ENCODE results near the gene FUZ.

FUZ gene

GRCh38 chr19:49806620-49806959 lies 6.5 kb downstream of the FUZ start:
- no peak for DNase-seq (ENCODE audit: low read depth in 2 of 2)

GRCh38 chr19:49805822-49806619 lies 7.1 kb downstream of the FUZ start:
- no peak for DNase-seq (ENCODE audit: low read depth in 2 of 2)

DNA sequence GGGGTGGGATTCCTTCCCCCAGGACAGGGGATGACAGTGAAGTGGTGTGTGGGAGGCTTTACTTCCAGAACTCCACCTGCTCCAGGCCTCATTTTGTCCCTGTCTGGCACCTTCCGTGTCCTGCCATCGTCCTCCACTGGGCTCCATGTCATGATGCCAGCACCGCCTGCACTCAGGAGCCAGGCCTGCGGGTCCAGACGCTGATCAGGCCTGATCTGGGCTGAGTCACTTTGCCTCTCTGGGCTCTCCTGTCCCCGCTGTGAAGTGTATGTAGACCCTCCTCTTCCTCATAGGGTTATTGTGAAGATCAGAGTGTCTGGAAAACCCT lies 9.6 kb downstream of the FUZ start:
- no peak for DNase-seq (ENCODE audit: low read depth in 2 of 2)

GRCh38 chr19:49802836-49803528 lies 10.1 kb downstream of the FUZ start:
- DNase-seq (ENCODE audit: low read depth in 2 of 2) = no peak

- no peak for DNase-seq (ENCODE audit: low read depth in 2 of 2)
Measured at GRCh38 chr19:49801966-49802661, 11.0 kb downstream of the FUZ start.

GRCh38 chr19:49801401-49801888 lies 11.6 kb downstream of the FUZ start:
- DNase-seq (ENCODE audit: low read depth in 2 of 2) = no peak

- DNase-seq (ENCODE audit: low read depth in 2 of 2) = no peak
Measured at GRCh38 chr19:49800771-49801170, 12.3 kb downstream of the FUZ start.

- DNase-seq (ENCODE audit: low read depth in 2 of 2) = no peak
Measured at GRCh38 chr19:49799798-49800376, 13.2 kb downstream of the FUZ start.

DNA sequence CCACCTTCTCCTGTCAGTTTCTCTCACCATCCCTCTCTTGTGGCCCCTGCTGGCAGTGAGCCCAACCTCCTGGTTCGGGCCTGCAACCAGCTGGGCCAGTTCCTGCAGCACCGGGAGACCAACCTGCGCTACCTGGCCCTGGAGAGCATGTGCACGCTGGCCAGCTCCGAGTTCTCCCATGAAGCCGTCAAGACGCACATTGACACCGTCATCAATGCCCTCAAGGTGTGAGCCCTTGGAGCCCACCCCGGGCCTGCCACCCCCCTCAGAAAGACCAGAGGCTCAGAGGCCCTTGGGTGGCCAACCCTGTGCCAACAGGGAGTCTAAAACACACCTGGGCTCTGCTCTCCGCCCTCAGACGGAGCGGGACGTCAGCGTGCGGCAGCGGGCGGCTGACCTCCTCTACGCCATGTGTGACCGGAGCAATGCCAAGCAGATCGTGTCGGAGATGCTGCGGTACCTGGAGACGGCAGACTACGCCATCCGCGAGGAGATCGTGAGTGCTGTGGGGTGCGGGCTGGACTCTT lies 13.8 kb downstream of the FUZ start:
- no peak for DNase-seq (ENCODE audit: low read depth in 2 of 2)

DNA sequence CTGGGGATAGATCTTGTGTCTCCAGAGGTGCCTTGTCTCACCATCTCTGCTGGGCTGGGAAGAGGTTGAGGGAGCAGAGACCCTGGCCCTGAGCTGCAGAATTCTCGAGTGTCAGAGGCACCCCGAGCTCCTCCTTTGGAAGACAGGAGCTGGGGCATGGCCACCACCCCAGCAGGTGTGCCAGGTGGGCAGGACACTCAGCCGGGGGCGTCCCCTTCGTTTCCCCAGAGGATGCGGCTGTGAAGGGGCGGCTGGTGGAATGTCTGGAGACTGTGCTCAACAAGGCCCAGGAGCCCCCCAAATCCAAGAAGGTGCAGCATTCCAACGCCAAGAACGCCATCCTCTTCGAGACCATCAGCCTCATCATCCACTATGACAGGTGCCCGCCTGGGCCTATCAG lies 14.5 kb downstream of the FUZ start:
- no peak for DNase-seq (ENCODE audit: low read depth in 2 of 2)

- DNase-seq (ENCODE audit: low read depth in 2 of 2) = no peak
Measured at GRCh38 chr19:49795615-49796014, 17.5 kb downstream of the FUZ start.

GRCh38 chr19:49793561-49793840 lies 19.6 kb downstream of the FUZ start:
- DNase-seq (ENCODE audit: low read depth in 2 of 2) = no peak

DNA sequence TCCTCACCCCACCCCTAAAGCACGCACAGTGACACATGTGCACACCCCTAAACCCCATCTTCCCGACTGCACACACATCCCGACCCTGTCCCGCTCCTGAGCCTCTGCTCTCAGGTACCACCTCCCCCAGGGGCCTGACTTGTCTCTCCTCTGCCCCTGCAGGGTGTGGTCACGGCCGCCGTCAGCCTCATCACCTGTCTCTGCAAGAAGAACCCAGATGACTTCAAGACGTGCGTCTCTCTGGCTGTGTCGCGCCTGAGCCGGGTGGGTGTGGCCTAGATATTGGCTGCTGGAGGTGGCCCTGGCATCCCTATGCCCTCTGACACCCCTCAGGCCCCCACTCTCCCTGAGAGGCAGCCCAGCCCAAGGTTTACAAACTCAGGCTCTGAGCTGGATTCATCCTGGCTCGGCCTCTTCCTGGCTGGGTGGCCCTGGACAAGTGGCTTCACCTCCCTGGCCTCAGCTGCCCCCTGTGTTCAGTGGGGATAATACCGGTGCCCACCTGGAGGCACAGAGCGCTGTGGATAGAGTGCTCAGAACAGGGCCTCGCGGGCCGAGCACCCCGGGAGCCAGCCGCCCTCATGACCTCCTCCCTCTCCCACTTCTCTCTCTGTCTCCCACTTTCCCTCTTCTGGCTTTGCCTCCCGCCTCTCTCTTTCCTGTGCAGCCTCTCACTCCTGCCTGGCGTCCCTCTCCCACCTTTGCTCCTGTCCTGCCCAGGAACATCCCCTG lies 20.1 kb downstream of the FUZ start:
- no peak for DNase-seq (ENCODE audit: low read depth in 2 of 2)

DNA sequence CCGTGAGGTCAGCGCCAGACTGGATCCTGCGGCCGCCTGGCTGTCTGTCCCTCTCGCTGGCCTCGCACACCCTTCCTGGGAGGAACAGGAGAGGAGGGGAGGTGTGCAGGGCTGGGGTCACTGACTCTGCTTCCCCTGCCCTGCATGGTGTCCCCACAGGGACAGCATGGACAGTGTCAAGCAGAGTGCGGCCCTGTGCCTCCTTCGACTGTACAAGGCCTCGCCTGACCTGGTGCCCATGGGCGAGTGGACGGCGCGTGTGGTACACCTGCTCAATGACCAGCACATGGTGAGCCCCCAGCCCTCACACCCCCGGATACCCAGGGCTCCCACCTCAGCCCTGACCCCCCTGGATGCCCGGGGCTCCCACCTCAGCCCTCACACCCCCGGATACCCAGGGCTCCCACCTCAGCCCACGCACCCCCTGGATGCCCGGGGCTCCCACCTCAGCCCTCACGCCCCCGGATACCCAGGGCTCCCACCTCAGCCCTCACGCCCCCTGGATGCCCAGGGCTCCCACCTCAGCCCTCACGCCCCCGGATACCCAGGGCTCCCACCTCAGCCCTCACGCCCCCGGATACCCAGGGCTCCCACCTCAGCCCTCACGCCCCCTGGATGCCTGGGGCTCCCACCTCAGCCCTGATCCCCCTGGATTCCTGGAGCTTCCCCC lies 21.2 kb downstream of the FUZ start:
- DNase-seq (ENCODE audit: low read depth in 2 of 2) = no peak

- no peak for DNase-seq (ENCODE audit: low read depth in 2 of 2)
Measured at GRCh38 chr19:49790866-49791265, 22.2 kb downstream of the FUZ start.

DNA sequence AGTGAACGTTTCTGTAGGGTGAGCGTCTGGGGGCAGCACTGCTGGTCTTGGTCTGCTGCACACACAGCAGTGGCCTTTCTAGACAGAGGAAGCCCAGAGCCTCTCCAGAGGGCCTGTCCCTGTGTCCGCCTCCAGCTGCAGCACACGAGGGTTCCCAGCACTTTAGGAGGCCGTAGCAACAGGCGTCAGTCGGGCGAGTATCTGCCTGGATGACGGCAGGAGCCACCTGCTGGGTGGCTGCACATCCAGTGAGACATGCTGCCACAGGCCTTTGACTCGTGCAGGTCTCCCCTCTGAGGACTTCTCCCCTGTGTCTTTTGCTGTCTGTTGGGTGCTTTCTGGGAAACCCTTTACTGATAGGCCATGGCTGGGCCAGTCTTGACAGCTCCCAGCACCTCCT lies 24.2 kb downstream of the FUZ start:
- no peak for DNase-seq (ENCODE audit: low read depth in 2 of 2)

GRCh38 chr19:49787746-49788145 lies 25.3 kb downstream of the FUZ start:
- DNase-seq (ENCODE audit: low read depth in 2 of 2) = no peak

GRCh38 chr19:49786376-49786820 lies 26.7 kb downstream of the FUZ start:
- DNase-seq (ENCODE audit: low read depth in 2 of 2) = no peak

- DNase-seq (ENCODE audit: low read depth in 2 of 2) = no peak
Measured at GRCh38 chr19:49782515-49782914, 30.6 kb downstream of the FUZ start.

DNA sequence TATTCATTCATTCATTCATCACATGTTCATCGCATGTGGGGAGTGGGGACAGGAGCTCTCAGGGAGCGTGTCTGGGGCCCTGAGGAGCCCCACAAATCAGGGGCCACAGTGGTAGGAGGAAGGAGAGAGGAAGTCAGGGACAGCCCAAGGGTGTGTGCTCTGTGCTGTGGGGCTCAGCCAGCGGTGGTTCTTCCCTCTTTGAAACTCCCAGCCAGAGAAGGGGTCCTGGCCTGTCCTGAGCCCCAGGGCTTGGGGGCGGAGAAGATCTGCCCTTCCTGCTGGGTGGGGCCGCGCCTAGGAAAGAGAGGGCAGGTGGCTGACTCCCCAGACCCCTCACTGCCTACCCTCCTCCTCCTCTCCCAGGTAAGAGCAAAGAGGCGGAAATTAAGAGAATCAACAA lies 31.7 kb downstream of the FUZ start:
- no peak for DNase-seq (ENCODE audit: low read depth in 2 of 2)

DNA sequence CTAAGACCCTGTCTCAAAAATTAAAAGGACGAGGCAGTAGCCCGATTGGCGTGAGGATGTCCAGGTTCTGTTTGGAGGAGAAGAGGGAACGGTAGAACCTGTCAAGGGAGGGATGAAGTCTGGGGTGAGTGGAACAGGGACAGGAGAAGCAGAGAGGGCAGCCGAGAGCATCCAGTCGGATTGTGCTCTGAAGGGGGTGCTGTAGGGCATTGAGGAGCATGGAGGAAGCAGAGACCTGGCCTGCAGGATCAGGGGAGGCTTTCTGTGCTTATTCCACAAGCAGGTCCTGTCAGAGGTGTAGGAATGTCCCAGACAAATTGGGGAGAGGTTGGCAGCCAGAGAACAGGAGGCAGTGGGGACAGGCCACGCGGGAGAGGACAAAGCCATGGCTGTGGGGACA lies 32.2 kb downstream of the FUZ start:
- no peak for DNase-seq (ENCODE audit: low read depth in 2 of 2)

All from activated CD8-positive, alpha-beta memory T cell treated with anti-CD3 and anti-CD28 coated beads for 4 hours (primary cell).